ENCODE data around the gene AKT1. TPM values are rescaled to one million over a fixed set of nuclear protein-coding genes. Genes with fewer than 3 reads are reported as not detected.

Gene AKT1
- total and polyA plus RNA-seq, 2 donors: 56.2 to 90.9 TPM

DNA sequence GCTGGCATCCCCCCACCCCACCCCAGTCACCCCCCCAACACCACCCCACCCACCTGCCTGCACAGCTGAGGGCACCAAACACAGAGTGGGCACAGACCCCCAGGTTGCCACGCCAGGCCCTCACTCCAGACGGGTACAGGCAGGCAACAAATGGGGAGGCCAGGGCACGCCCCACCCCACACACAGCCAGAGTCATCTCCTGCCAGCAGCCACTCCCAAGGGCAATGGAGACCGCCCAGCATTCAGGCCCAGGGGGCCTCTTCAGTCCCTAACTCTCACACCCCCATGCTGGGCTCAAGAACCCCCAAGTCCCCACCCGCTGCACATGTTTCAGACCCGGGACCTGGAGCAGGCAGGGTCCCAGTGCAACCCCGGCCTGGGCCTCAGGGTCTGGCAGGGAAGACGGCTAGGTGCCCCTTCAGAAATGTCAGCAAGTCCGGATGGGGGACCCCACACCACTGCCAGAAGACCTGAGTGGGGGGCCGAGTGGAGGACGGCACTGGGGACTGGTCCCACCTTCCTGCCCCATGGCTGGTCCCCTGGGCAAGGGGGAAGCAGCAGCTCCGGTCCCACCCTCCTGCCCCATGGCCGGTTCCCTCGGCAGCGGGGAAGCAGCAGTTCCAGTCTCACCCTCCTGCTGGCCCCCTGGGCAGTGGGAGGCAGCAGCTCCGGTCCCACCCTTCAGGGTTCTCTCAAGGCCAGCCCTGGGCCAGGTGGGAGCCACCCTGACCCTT lies 11.9 kb downstream of the AKT1 start:
- H3K27me3 ChIP-seq (ENCODE audit: control insufficient read depth in 2 of 2, insufficient read depth in 1 of 2, low read length in 1 of 2): no peaks in the 10 kb centered on the region
- no peak overlapping the region for H3K27ac ChIP-seq (ENCODE audit: low read depth in 1 of 2, low read length in 1 of 2)
- H3K9me3 ChIP-seq (ENCODE audit: control insufficient read depth in 2 of 2, insufficient read depth in 1 of 2, low read length in 1 of 2): no peaks in the 10 kb centered on the region
- peaks cover 16 to 74% of the 10 kb centered on the region in 2 donors for H3K36me3 ChIP-seq (ENCODE audit: control insufficient read depth in 2 of 2, insufficient read depth in 2 of 2, low read length in 1 of 2)
- WGBS: 96% methylated on average over 16 of the region's 16 CpGs
- H3K4me3 ChIP-seq (ENCODE audit: low read length in 2 of 2): no peak overlapping the region
- no peak for DNase-seq (ENCODE audit: low read depth in 6 of 9, low spot score in 9 of 9)
- no peaks in the 10 kb centered on the region for H3K4me1 ChIP-seq (ENCODE audit: control insufficient read depth in 2 of 2, insufficient read depth in 2 of 2, low read length in 2 of 2)

- WGBS: 96% methylated on average over 13 of the region's 13 CpGs
- H3K36me3 ChIP-seq (ENCODE audit: control insufficient read depth in 2 of 2, insufficient read depth in 2 of 2, low read length in 1 of 2): peaks cover 9 to 71% of the 10 kb centered on the region in 2 donors
- H3K27ac ChIP-seq (ENCODE audit: low read depth in 1 of 2, low read length in 1 of 2): no peak overlapping the region
- peaks cover 0 to 1% of the 10 kb centered on the region in 2 donors for H3K9me3 ChIP-seq (ENCODE audit: control insufficient read depth in 2 of 2, insufficient read depth in 1 of 2, low read length in 1 of 2)
- no peak for DNase-seq (ENCODE audit: low read depth in 6 of 9, low spot score in 9 of 9)
- no peaks in the 10 kb centered on the region for H3K27me3 ChIP-seq (ENCODE audit: control insufficient read depth in 2 of 2, insufficient read depth in 1 of 2, low read length in 1 of 2)
- no peaks in the 10 kb centered on the region for H3K4me1 ChIP-seq (ENCODE audit: control insufficient read depth in 2 of 2, insufficient read depth in 2 of 2, low read length in 2 of 2)
- H3K4me3 ChIP-seq (ENCODE audit: low read length in 2 of 2): no peak overlapping the region
Measured at GRCh38 chr14:104782808-104783139, 12.8 kb downstream of the AKT1 start.

- no peak overlapping the region for H3K4me3 ChIP-seq (ENCODE audit: low read length in 2 of 2)
- peaks cover 9 to 70% of the 10 kb centered on the region in 2 donors for H3K36me3 ChIP-seq (ENCODE audit: control insufficient read depth in 2 of 2, insufficient read depth in 2 of 2, low read length in 1 of 2)
- no peak for DNase-seq (ENCODE audit: low read depth in 6 of 9, low spot score in 9 of 9)
- no peaks in the 10 kb centered on the region for H3K4me1 ChIP-seq (ENCODE audit: control insufficient read depth in 2 of 2, insufficient read depth in 2 of 2, low read length in 2 of 2)
- no peak overlapping the region for H3K27ac ChIP-seq (ENCODE audit: low read depth in 1 of 2, low read length in 1 of 2)
- no peaks in the 10 kb centered on the region for H3K27me3 ChIP-seq (ENCODE audit: control insufficient read depth in 2 of 2, insufficient read depth in 1 of 2, low read length in 1 of 2)
- 94% methylated on average over 28 of the region's 28 CpGs for WGBS
- H3K9me3 ChIP-seq (ENCODE audit: control insufficient read depth in 2 of 2, insufficient read depth in 1 of 2, low read length in 1 of 2): peaks cover 0 to 6% of the 10 kb centered on the region in 2 donors
Measured at GRCh38 chr14:104782086-104782807, 13.3 kb downstream of the AKT1 start.

DNA sequence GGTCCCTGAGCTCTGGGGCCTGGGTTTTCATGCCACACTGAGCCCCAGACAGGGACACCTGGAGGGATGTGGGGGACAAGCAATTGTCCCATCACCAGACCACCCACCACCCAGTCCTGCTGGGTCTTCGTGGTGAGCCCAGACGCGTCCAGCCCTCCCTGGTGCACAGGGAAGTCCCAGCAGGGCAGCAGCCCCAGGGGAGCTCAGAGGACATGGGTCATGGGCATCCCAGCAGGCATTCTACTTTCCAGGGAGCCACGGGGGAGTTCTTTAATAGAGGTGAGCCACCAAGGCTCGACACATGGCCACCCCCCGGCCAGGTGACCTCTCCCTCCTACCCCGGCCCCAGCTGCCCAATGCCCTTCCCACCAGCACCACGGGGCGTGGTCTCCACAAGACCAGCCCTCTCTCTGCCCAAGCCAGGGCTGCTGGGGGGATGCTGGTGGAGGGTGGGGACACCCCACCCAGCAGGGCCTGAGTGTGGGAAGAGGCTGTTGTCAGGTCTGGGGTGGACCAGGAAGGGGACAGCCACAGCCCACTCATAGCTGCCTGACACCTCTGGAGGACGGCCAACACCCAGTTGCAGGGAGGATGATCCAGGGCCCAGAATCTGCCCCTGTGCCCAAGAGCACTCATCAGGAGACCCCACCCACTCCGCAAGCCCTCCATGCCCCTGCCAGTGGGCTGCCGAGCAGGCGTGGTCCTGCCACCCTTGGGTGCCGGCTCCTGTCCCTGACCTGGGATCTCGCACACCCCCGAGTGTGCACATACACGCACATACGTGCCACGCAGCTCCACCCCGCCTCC lies 14.1 kb downstream of the AKT1 start:
- Histone ChIP-seq H3K4me1 (ENCODE audit: control insufficient read depth in 2 of 2, insufficient read depth in 2 of 2, low read length in 2 of 2) (no peaks in the 10 kb centered on the region), H3K4me3 (ENCODE audit: low read length in 2 of 2) (no peak overlapping the region), H3K27ac (ENCODE audit: low read depth in 1 of 2, low read length in 1 of 2) (no peak overlapping the region), H3K9me3 (ENCODE audit: control insufficient read depth in 2 of 2, insufficient read depth in 1 of 2, low read length in 1 of 2) (peaks cover 0 to 13% of the 10 kb centered on the region in 2 donors), H3K36me3 (ENCODE audit: control insufficient read depth in 2 of 2, insufficient read depth in 2 of 2, low read length in 1 of 2) (peaks cover 14 to 78% of the 10 kb centered on the region in 2 donors), H3K27me3 (ENCODE audit: control insufficient read depth in 2 of 2, insufficient read depth in 1 of 2, low read length in 1 of 2) (no peaks in the 10 kb centered on the region)
- no peak for DNase-seq (ENCODE audit: low read depth in 6 of 9, low spot score in 9 of 9)
- 97% methylated on average over 20 of the region's 20 CpGs for WGBS

DNA sequence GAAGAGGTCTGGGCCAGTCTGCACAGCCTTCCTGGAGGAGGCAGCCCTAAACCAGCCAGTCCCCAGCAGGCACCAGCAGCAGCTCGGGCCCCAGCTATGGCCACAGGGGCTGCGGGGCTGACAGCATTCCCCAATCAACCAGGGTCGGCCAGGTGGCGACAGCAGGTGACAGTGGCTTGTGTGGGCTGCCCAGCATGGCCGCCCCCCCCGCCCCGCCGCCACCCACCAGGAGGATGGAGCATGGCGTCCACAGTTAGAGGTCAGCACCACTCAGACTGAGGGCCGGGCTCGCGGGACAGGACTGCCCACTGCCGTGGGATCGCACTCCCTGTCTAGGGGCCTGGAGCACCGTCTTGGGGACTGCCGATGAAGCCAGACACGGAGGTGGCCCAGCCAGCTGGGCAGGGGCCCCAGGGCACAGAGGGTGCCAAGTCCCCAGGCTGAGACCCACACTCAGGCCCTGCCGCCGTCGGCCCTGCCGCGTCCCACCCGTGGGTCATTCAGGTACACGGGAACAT lies 15.0 kb downstream of the AKT1 start:
- 97% methylated on average over 24 of the region's 24 CpGs for WGBS
- Histone ChIP-seq H3K9me3 (ENCODE audit: control insufficient read depth in 2 of 2, insufficient read depth in 1 of 2, low read length in 1 of 2) (peaks cover 0 to 13% of the 10 kb centered on the region in 2 donors), H3K27me3 (ENCODE audit: control insufficient read depth in 2 of 2, insufficient read depth in 1 of 2, low read length in 1 of 2) (no peaks in the 10 kb centered on the region), H3K4me1 (ENCODE audit: control insufficient read depth in 2 of 2, insufficient read depth in 2 of 2, low read length in 2 of 2) (no peaks in the 10 kb centered on the region), H3K36me3 (ENCODE audit: control insufficient read depth in 2 of 2, insufficient read depth in 2 of 2, low read length in 1 of 2) (peaks cover 20 to 77% of the 10 kb centered on the region in 2 donors), H3K4me3 (ENCODE audit: low read length in 2 of 2) (no peak overlapping the region), H3K27ac (ENCODE audit: low read depth in 1 of 2, low read length in 1 of 2) (no peak overlapping the region)
- DNase-seq (ENCODE audit: low read depth in 6 of 9, low spot score in 9 of 9): no peak

- Histone ChIP-seq H3K4me3 (ENCODE audit: low read length in 2 of 2) (no peak overlapping the region), H3K36me3 (ENCODE audit: control insufficient read depth in 2 of 2, insufficient read depth in 2 of 2, low read length in 1 of 2) (peaks cover 26 to 72% of the 10 kb centered on the region in 2 donors), H3K27ac (ENCODE audit: low read depth in 1 of 2, low read length in 1 of 2) (no peak overlapping the region), H3K4me1 (ENCODE audit: control insufficient read depth in 2 of 2, insufficient read depth in 2 of 2, low read length in 2 of 2) (no peaks in the 10 kb centered on the region), H3K9me3 (ENCODE audit: control insufficient read depth in 2 of 2, insufficient read depth in 1 of 2, low read length in 1 of 2) (peaks cover 0 to 13% of the 10 kb centered on the region in 2 donors), H3K27me3 (ENCODE audit: control insufficient read depth in 2 of 2, insufficient read depth in 1 of 2, low read length in 1 of 2) (no peaks in the 10 kb centered on the region)
- WGBS: 97% methylated on average over 32 of the region's 32 CpGs
- no peak for DNase-seq (ENCODE audit: low read depth in 6 of 9, low spot score in 9 of 9)
Measured at GRCh38 chr14:104779776-104780512, 15.6 kb downstream of the AKT1 start.

- no peaks in the 10 kb centered on the region for H3K27me3 ChIP-seq (ENCODE audit: control insufficient read depth in 2 of 2, insufficient read depth in 1 of 2, low read length in 1 of 2)
- DNase-seq (ENCODE audit: low read depth in 6 of 9, low spot score in 9 of 9): no peak
- WGBS: 94% methylated on average over 15 of the region's 15 CpGs
- H3K4me3 ChIP-seq (ENCODE audit: low read length in 2 of 2): no peak overlapping the region
- peaks cover 0 to 13% of the 10 kb centered on the region in 2 donors for H3K9me3 ChIP-seq (ENCODE audit: control insufficient read depth in 2 of 2, insufficient read depth in 1 of 2, low read length in 1 of 2)
- peaks cover 26 to 71% of the 10 kb centered on the region in 2 donors for H3K36me3 ChIP-seq (ENCODE audit: control insufficient read depth in 2 of 2, insufficient read depth in 2 of 2, low read length in 1 of 2)
- no peak overlapping the region for H3K27ac ChIP-seq (ENCODE audit: low read depth in 1 of 2, low read length in 1 of 2)
- H3K4me1 ChIP-seq (ENCODE audit: control insufficient read depth in 2 of 2, insufficient read depth in 2 of 2, low read length in 2 of 2): no peaks in the 10 kb centered on the region
Measured at GRCh38 chr14:104778694-104779331, 16.7 kb downstream of the AKT1 start.

- no peak for DNase-seq (ENCODE audit: low read depth in 6 of 9, low spot score in 9 of 9)
- H3K27me3 ChIP-seq (ENCODE audit: control insufficient read depth in 2 of 2, insufficient read depth in 1 of 2, low read length in 1 of 2): no peaks in the 10 kb centered on the region
- peaks cover 32 to 78% of the 10 kb centered on the region in 2 donors for H3K36me3 ChIP-seq (ENCODE audit: control insufficient read depth in 2 of 2, insufficient read depth in 2 of 2, low read length in 1 of 2)
- H3K4me1 ChIP-seq (ENCODE audit: control insufficient read depth in 2 of 2, insufficient read depth in 2 of 2, low read length in 2 of 2): no peaks in the 10 kb centered on the region
- H3K9me3 ChIP-seq (ENCODE audit: control insufficient read depth in 2 of 2, insufficient read depth in 1 of 2, low read length in 1 of 2): peaks cover 0 to 13% of the 10 kb centered on the region in 2 donors
- no peak overlapping the region for H3K4me3 ChIP-seq (ENCODE audit: low read length in 2 of 2)
- H3K27ac ChIP-seq (ENCODE audit: low read depth in 1 of 2, low read length in 1 of 2): no peak overlapping the region
- 96% methylated on average over 15 of the region's 15 CpGs for WGBS
Measured at GRCh38 chr14:104777808-104778249, 17.7 kb downstream of the AKT1 start.

All from thymus (tissue), 11 donors.